LNCaP clone FGC (cell line): ENCODE data around the gene CNGB1.

Experiments
- DNase-seq: peaks from one replicate; pipeline ENCODE4 v3.0.0-alpha.2; 2011; ENCODE audit warnings: low read depth
- H3K4me3 ChIP-seq: 2 replicates; pipeline ENCODE4 v1.5.1; 2011; ENCODE audit warnings: mild to moderate bottlenecking, low read depth, low read length, control low read depth
- CTCF ChIP-seq: IDR thresholded peaks from 2 replicates; pipeline ENCODE4 v1.5.1; 2012; ENCODE audit warnings: mild to moderate bottlenecking; ENCODE audit not compliant: control insufficient read depth, insufficient read depth; ENCODE audit errors: extremely low read depth

The CNGB1 gene

GRCh38 chr16:57906382-57907316 lies 64.3 kb downstream of the CNGB1 start:
- no peak overlapping the region for H3K4me3 ChIP-seq
- DNase-seq = no peak
- TF ChIP-seq CTCF = peak; percentile 58

- H3K4me3 ChIP-seq = no peak overlapping the region
- DNase-seq = no peak
- no peak for TF ChIP-seq CTCF
Measured at GRCh38 chr16:57904101-57904500, 66.8 kb downstream of the CNGB1 start.

GRCh38 chr16:57903656-57904055 lies 67.3 kb downstream of the CNGB1 start:
- no peak for DNase-seq
- no peak overlapping the region for H3K4me3 ChIP-seq
- no peak for TF ChIP-seq CTCF

GRCh38 chr16:57901480-57902069 lies 69.4 kb downstream of the CNGB1 start:
- no peak overlapping the region for H3K4me3 ChIP-seq
- no peak for TF ChIP-seq CTCF
- no peak for DNase-seq

- TF ChIP-seq CTCF = no peak
- no peak overlapping the region for H3K4me3 ChIP-seq
- DNase-seq = no peak
Measured at GRCh38 chr16:57900796-57901479, 70.0 kb downstream of the CNGB1 start.

- peak; percentile 91 for TF ChIP-seq CTCF
- peak; percentile 18 for DNase-seq
- no peak overlapping the region for H3K4me3 ChIP-seq
Measured at GRCh38 chr16:57899771-57900661, 70.9 kb downstream of the CNGB1 start.
